Measurements from ENCODE around the gene PNPLA2.
A peak's percentile ranks its signal among the peaks of the same experiment; 100 is the strongest.

Gene PNPLA2

DNA sequence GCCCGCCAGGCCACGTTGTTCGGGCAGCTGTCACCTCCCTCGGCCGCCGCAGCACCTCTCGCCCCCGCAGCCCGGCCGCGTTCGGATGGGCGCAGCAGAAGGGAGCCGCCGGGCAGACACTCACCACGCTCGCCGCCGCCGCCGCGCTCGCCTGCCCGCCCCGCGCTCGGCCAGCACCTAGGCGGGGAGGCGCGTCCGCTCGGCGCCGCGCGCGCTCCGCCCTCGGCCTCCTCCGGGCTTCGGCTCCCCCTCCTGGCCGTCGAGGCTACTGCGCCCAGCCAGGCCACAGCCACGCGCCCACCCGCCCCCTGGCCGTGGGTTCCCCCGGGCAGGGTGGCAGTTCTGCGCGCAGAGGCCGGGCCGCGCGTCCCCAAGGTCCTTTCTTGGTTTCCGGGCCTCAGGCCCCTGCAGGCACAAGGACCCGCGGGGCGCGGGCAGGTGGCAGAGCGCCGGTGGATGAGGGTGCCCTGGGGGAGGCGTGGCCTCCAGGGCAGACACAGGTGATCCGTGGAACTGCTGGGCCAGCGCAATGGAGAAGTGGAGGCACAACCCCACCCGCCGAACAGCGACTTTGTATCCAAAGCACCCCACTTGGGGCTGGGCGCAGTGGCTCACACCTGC lies 20.5 kb upstream of the PNPLA2 start, which contains the start of gene SLC25A22:
SLC25A22 (minus strand) TSS at position 189 of the 621 bp plus-strand sequence. CDS start 3,275 bp downstream, outside the sequence.
- no peak for DNase-seq (ENCODE audit: low read depth)

DNA sequence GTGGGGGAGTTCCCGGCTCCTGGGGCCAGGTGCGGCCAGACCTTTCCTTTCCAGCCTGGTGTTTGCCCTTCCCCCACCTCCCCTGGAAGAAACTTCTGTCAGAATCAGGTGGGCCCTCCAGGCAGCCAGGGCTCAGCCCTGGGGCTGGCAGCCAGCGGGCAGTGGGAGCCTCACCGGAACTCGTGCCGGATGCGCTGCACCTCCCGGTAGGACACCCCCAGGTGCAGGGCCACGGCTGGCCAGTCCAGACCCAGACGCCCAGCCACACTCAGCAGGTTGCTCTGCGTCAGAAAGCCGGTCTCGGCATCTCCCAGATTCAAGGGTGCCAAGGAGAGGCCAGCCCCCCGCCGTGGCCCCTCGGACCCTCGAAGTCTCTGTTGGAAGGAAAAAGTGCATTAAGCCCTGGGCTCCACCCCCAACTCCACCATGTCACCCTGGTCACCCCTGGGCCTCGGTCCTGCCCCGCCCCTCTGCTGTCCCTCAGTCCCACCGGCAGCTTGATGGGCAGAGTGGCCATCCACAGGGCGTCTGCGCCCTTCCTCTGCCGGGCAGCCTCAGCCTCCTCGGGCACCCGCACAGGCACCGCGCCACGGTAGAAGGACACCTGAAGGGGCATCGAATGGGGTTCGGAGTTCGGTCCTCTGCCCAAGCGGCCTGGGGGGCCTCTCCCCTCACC lies 18.9 kb upstream of the PNPLA2 start:
- no peak for DNase-seq (ENCODE audit: low read depth)

DNA sequence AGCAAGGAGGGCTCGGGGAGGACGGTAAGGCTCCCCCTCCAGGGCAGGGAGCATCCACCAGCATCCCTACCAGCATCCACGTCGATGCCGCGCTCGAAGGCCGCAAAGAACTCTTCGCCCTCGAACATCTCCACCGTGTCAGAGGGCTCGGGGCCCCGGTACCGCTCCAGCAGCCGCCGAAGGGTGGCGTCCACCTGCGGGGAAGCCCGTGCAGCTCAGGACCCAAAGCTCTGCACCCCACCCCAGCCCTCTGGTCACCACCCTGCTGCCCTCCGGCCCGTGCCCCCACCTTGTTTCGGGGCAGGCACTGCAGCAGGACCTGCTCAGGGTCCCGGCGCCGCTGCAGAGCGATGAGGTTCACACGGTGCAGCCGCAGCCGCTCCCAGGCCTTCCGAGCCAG lies 18.2 kb upstream of the PNPLA2 start:
- DNase-seq (ENCODE audit: low read depth): no peak

DNA sequence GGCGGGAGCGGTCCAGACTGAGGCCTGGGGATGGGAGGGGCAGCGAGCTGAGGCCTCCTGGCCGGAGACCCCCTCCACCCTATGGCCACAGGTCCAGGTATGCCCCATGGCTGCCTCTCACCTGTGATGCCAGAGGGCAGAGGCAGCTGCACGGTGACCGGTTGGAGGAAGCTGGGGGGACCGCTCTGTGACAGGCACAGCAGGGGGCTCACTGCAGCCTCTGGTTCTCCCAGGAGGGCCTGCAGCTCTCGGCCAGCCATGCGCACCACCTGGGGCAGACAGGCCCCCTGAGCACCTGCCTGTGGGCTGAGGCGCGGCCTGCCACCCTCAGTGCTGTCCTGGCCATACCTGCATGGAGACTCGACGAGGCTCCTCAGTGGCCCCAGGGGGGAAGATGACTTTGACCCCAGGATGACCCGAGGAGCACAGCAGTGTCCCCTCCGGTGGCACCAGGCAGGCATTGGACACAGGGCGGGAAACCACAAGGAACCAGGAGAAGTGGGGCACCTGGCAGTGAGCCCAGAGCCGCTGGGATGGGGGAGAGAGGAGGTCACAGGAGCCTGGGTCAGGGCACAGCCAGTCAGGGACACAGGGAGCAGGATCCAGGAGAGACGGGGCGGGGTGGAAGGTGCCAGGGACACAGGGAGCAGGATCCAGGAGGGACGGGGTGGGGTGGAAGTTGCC lies 17.5 kb upstream of the PNPLA2 start:
- no peak for DNase-seq (ENCODE audit: low read depth)

DNA sequence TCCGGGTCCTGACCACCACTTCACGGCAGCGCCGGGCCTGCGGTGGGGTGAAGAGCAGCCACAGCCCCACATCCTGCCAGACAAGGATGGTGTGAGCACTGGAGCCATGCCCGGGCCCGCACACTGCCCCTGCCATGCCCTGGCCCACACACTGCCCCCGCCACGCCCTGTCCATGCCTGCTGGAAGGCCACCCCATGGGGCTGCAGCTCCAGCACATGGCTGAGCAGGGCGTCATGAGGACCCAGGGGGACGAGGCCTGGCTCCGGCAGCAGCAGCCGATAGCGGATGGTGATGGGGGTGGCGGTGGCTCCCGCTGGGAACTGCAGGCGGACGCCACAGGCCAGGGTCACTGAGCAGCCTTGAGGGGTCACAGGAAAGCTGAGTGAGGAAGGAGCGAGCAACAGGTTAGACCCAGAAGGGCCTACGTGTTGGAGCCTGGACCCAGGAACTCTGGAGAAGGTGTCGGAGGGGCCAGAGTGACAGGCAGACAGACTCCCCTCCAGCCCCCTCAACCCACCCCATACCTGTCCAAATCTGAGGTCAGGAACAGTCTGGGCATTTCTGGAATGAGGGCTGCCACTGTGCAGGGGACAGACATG lies 16.6 kb upstream of the PNPLA2 start:
- DNase-seq (ENCODE audit: low read depth): no peak

DNA sequence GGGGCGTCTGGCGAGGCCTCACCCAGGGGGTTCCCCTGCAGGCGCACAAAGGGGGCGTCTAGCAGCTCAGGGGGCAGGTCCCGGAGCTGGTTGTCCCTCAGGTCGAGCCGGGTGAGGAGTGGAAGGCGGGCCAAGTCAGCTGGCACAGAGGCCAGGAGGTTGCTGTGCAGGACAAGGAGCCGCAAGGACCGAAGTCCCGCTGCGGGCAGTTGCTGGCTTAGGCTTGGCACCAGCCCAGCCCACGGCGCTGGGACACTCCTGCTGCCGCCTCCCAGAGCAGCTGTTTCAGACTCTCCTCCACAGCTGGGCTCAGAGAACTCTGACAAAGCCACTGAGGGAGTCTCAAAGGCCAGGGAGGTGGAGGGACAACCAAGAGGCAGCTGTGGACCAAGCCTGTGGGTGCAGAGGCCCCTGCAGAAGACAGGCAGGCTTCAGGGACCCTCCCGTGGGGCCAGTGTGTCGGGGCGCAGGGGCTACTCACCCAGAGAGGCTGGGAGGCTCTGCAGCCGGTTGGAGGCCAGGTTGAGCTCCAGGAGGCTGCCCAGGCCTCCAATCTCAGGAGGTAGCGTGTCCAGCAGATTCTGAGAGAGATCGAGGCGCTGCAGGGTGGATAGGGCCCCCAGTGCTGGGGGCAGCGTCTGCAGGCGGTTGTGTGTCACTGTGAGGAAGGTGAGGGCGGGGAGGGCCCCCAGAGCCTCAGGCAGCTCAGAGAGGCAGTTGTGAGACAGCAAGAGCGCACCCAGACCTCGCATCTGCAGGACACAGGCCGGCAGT lies 15.8 kb upstream of the PNPLA2 start:
- DNase-seq (ENCODE audit: low read depth): no peak

DNA sequence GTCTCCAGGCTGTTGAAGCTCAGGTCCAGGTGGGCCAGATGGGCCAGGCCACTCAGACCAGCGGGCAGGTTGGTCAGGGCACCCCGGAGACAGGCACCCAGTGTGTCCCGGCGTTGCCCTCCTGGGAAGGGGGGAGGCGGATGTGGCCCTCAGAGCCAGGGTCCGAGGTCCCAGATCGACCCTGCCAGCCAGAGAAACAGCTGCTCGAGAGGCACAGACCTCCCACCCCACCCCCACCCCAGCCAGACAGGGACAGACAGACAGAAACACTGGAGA lies 15.3 kb upstream of the PNPLA2 start:
- DNase-seq (ENCODE audit: low read depth): no peak

DNA sequence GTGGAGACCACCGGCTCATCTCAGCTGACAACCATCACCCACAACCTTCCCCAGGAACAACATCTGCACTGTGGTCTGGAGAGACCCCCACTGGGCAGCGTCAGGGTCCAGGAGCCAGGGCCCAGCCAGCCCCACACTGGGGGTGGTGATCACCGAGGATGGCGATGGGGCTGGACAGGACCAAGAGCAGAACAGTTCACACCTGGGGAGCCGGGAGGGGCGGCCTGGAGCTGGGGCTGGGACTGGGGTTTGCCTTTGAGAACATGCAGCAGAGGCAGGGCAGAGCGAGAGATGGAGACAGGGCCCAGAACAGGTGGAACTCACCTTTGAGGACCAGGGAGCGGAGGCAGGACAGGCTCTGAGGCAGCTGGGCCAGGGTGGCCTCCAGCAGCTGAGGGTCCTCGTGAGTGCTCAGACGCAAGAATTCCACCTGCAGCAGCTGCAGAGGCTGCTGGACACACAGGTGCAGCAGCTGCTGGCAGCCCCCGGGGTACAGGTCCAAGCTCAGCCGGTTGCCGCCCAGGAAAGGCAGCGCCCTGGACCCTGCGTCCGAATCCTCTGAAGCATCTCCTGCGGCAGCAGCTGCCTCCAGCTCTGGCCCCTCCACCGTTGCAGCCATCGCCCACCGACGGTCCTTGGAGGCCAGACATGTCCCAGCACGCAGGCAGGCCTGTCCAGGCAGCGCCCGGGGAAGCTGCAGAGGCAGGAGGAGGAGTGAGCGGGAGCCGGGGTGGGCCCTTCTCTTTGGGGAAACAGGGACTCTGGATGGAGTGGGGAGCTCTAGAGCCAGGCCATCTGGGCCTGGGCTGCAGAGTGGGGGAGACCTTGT lies 14.7 kb upstream of the PNPLA2 start:
- DNase-seq (ENCODE audit: low read depth): no peak

DNA sequence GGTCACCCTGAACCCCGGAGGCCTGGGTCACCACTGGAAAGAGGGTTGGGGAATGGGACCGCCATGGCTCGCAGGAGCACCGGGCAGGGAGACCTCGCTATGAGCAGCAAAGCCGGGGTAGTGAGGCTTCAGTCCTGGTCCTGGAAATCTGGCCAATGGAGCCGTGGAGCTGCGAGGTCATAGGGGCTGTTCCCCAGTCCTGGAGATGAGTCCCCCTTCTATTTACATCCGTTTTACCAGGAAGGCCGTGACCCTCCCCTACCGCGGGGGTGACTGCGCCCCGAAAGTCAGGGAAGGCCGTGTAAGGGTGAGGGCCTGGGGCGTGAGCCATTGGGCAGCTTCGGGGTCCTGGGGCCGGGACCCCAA lies 14.1 kb upstream of the PNPLA2 start:
- no peak for DNase-seq (ENCODE audit: low read depth)

DNA sequence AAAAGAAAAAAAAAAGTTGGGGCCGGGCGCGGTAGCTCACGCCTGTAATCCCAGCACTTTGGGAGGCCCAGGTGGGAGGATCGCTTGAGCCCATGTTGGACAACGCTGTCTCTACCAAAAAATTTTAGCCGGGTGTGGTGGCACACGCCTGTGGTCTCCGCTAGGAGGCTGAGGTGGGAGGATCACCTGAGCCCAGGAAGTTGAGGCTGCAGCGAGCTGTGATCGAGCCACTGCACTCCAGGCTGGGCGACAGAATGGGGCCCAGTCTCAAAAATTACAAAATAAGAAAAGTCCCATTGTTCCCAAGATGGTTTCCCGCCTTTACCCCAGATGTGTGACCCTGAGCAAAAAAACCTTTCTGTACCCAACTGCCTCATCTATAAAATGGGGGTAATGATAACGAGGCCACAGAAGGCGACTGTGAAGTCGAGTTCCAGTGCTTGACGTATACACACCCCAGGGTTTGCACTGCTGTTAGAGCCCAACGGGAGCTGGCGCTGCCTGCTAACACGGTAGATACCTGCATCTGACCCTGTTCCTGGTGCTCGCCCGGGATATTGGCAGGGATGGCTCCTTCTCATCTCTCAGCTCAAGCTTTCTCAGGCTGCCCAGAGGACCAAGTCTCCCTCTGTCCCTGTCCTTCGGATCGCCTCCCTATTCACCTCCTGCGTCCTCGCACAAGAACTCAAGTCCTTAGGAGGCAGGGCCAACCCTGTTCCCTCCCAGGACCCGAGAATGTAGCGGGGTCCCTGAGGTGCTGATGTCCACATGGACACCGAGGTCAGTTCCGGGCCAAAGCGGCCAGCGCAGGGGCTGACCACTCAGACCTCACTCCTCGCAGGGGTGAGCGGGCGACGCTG lies 10.1 kb upstream of the PNPLA2 start:
- DNase-seq (ENCODE audit: low read depth): peak; percentile 52

DNA sequence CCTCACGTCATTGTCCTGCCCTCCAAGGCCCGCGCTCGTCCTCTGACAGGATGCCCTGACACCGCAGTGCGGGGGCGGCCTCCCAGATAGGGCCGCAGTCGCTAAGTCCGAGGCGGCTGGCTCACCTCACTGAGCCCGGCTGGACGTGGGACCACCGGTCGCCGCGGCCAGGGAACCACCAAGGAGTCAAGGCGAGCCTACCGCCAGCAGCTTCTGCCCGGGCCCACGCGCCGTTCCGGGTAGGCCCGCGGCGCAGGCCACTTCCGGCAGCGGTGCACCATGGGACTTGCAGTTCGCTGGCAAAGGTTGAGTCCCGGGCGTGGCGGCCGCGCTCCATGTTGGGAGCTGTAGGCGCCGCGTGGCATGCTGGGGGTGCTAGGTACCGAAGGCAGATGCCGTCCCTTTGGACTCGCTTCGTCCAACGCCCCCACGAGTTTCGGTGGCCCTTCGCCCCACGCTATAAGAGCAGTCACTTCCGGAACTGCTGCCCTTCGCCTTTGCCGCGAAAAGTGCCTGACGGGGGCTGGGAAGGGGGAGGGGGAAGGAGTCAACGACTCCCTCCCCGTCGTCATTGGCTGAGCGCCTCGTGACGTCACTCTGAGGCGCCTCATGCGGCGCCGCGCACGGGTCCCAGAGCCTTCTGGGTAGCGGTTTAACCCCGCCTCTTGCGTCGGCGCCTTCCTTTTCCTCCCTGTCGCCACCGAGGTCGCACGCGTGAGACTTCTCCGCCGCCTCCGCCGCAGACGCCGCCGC lies 9.3 kb upstream of the PNPLA2 start, which contains the start of gene RPLP2:
RPLP2 (plus strand) TSS at position 681 of the 753 bp plus-strand sequence. CDS start 268 bp downstream, outside the sequence.
- peak; percentile 94 for DNase-seq (ENCODE audit: low read depth)

DNA sequence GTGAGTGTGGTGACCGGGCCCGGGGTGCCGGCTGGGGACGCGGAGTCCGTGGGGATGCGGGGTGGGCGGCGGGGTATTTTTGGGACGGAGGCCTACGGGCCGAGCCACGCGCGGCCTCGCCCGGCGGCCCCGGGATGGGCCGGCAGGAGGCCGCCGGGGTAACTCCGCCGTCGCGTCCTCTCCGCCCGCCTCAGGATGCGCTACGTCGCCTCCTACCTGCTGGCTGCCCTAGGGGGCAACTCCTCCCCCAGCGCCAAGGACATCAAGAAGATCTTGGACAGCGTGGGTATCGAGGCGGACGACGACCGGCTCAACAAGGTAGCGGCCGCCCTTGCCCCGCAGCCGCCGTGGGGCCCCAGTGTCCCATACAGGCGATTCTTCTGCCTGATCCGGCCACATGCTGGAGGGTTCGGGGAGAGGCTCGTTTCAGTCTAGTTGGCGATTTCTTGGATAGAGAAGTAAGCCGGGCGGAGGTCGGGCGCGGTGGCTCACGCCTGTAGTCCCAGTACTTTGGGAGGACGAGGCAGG lies 8.6 kb upstream of the PNPLA2 start:
- no peak for DNase-seq (ENCODE audit: low read depth)

DNA sequence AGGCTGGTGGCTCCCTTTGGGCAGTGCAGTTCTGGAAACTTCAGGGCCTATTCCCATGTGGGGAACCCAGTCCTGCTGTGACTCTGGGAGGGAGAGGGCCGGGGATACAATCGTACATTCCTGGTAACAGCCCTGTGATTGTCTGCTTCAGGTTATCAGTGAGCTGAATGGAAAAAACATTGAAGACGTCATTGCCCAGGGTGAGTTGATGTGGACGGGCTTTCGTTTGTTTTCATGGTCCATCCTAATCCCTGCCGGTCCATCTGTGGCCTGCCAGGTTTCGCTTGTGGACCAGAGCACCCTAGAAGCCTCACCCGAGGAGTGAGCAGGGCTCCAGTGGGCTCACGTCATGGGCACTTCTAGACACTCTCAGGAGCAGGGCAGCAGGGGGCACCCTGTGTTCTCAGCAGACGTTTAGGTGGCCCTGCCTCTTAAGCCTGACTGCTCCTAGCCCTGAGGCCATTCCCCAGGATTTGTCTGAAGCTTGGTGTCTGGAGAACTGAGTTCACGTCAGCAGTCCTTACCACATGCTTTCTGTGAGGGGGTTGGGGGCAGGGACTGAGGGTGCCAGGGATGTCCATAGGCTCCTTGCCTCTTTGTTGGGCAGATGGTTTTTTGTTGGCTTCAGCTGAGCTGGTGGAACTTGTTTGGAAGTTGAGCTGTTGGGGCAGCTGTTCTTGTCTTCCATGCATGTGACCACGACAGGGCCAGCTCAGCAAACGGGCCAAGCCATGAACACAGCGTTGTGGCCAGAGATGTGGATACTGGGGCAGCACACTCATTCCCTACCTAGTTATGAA lies 7.1 kb upstream of the PNPLA2 start:
- no peak for DNase-seq (ENCODE audit: low read depth)

DNA sequence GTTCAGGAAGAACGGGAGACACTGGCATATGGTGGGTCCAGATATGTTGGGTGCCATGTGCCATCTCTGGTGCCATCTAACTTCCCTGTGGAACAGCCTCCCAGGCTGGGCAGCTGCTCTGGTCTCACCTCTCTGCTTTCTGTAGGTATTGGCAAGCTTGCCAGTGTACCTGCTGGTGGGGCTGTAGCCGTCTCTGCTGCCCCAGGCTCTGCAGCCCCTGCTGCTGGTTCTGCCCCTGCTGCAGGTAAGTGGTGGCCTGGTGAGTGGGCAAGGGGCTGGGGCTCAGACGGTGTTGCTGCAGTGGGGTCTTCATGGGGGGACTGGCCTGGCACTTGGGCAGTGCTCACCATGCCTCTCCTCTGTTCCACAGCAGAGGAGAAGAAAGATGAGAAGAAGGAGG lies 6.3 kb upstream of the PNPLA2 start:
- DNase-seq (ENCODE audit: low read depth): no peak

DNA sequence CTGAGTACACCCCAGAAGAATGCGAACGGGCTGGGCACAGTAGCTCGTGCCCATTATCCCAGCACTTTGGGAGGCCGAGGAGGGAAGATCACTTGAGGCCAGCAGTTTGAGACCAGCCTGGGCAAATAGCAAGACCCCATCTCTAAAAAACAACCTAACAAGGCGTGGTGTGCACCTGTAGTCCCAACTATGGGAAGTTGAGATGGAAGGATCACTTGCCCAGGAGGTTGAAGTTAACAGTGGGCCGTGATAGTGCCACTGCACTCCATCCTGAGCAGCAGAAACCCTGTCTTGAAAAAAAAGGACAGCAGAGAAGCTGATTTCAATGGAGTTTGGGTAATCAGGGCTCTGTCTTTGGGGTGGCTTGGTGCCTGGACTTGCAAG lies 5.7 kb upstream of the PNPLA2 start:
- no peak for DNase-seq (ENCODE audit: low read depth)

DNA sequence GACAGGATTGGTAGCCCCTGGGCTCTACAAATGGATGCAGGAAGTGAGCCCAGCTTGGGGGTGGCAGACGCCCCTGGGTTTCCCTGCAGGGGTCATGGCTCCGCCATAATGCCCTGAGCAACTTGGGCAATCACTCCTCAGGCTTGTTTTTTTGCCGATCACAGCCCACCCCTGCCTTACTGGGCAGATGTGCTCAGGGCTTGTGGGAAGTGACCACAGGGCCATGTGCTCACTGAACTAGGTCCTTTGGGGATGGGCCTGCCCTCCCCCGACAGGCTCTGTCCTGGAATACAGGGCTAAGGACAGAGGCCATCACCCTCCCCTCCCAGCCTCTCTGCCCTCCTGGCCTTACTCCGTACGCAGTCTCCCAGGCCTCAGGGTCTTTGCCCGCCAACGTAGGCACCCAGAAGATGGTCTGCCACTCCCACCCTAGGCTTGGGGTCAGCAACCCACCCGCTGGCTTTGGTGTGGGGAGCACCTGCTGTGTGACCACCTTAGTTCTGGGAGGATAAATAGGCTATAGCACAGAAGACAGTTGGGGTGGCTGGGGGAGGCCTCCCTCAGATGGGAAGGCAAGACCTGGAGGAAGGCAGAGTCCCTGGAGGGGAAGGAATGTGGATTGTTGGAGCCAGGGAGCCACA lies 5.1 kb upstream of the PNPLA2 start:
- no peak for DNase-seq (ENCODE audit: low read depth)

DNA sequence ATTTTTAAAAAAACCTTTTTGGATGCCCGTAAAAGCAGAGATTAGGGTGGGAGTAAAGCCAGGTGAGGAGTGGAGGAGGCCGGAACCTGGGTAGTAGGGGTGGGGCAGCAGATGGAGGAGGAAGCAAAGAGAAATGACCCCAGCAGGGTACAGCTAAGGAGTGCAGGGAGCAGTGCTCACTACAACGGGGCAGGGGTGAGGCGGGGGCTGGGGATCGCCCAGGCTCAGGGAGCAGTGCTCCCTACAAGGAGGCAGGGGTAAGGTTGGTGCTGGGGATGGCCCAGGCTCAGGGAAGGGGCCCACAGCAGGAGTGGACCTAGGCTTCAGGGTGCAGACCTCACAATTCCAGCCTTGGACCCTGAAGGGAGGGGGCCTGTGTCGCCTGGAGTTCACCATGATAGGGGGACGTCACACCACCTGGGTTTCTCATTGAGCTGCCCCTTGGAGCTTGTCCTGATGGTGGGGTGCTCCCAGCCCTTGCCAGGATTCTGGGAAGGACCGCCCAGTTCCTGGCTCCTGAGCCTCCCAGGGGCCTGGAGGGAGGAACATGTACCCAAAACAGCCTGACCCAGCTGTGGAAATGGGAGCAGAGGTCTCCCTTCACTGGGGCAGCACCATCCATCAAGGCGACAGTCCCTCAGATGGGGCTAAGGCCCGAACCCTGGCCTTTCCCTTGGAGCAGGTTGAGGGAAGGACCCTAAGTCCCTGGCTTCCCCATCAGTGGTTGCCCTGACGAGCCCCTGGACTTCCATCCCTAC lies 2.9 kb upstream of the PNPLA2 start:
- no peak for DNase-seq (ENCODE audit: low read depth)

DNA sequence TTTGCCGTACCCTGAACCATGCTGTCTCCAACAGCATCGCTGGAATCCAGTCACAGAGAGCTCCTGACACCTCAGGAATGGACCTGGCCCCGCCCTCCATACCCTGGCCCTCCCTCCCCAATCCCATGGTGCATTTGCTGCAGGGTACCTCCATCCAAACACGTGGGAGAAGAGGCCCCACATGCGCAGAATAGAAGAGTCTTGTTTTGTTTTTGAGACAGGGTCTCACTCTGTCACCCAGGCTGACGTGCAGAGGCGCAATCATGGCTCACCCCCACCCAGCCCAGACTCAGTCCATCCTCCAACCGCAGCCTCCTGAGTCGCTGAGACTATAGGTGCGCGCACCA lies 2.3 kb upstream of the PNPLA2 start:
- DNase-seq (ENCODE audit: low read depth): no peak
